GM20000 (cell line): Measurements from ENCODE around the gene CCNA2.
A peak's percentile ranks its signal among the peaks of the same experiment; 100 is the strongest.

Experiments used
- DNase-seq: peaks from one replicate; pipeline ENCODE4 v3.0.0; 2012; ENCODE audit warnings: low spot score
- CTCF ChIP-seq: IDR thresholded peaks from 2 replicates; pipeline ENCODE4 v1.5.1; 2012; ENCODE audit warnings: mild to moderate bottlenecking, control low read depth; ENCODE audit errors: extremely low read depth, missing control alignments

The CCNA2 gene

GRCh38 chr4:121806411-121806810 is 17.3 kb downstream of the CCNA2 start:
- DNase-seq: no peak
- no peak for TF ChIP-seq CTCF

- no peak for TF ChIP-seq CTCF
- no peak for DNase-seq
Measured at GRCh38 chr4:121801715-121802075, 22.0 kb downstream of the CCNA2 start.

- peak; percentile 78 for DNase-seq
- no peak for TF ChIP-seq CTCF
Measured at GRCh38 chr4:121800961-121801714, 22.5 kb downstream of the CCNA2 start, which contains the start of gene EXOSC9. TSS of gene EXOSC9 (plus strand) at chr4:121801323. CDS start at chr4:121801425, 102 bp downstream.

- TF ChIP-seq CTCF: no peak
- no peak for DNase-seq
Measured at GRCh38 chr4:121800638-121800960, 23.1 kb downstream of the CCNA2 start.

- no peak for TF ChIP-seq CTCF
- no peak for DNase-seq
Measured at GRCh38 chr4:121799867-121800501, 23.7 kb downstream of the CCNA2 start.

- no peak for TF ChIP-seq CTCF
- no peak for DNase-seq
Measured at GRCh38 chr4:121799208-121799823, 24.4 kb downstream of the CCNA2 start.

GRCh38 chr4:121796283-121796682 is 27.4 kb downstream of the CCNA2 start:
- DNase-seq: no peak
- no peak for TF ChIP-seq CTCF
